Spleen (tissue), 7 donors: ENCODE data around the gene CHMP4A.

Experiments used
- POLR2A ChIP-seq, 3 donors: fragments of 450-650 bp; IDR thresholded peaks; one replicate each; pipeline ENCODE4 v1.5.1; 2017; ENCODE audit warnings: antibody characterized with exemption in 3 of 3, mild to moderate bottlenecking in 1 of 3
- POLR2AphosphoS5 ChIP-seq, 3 donors: sonication (generic); formaldehyde crosslinking; IDR thresholded peaks; one replicate each; pipeline ENCODE4 v1.5.1; 2017; ENCODE audit warnings: antibody characterized with exemption in 3 of 3
- TF ChIP-seq, protein P1 (sequence below), 11 experiments: fragments of 200-600 bp in 7 of 11; fragments of 450-650 bp in 4 of 11; sonication (generic) in 4 of 11; IDR thresholded peaks in 8 of 11; conservative IDR thresholded peaks in 3 of 11; 1 replicate in 7 of 11; 2 replicates in 4 of 11; pipeline versions ENCODE4 v1.4.0 to v1.8.0; 2016 to 2021; ENCODE audit warnings: antibody characterized with exemption in 11 of 11, inconsistent platforms in 4 of 11, mild to moderate bottlenecking in 1 of 11
- donor health status: DM: no; HTN: no; CAD: no; lungs with moderate emphysema.
- donor health status: DM: no; HTN: no; CAD: no.
- donor health status: DM: no; HTN: no; CAD: no.

DNA sequence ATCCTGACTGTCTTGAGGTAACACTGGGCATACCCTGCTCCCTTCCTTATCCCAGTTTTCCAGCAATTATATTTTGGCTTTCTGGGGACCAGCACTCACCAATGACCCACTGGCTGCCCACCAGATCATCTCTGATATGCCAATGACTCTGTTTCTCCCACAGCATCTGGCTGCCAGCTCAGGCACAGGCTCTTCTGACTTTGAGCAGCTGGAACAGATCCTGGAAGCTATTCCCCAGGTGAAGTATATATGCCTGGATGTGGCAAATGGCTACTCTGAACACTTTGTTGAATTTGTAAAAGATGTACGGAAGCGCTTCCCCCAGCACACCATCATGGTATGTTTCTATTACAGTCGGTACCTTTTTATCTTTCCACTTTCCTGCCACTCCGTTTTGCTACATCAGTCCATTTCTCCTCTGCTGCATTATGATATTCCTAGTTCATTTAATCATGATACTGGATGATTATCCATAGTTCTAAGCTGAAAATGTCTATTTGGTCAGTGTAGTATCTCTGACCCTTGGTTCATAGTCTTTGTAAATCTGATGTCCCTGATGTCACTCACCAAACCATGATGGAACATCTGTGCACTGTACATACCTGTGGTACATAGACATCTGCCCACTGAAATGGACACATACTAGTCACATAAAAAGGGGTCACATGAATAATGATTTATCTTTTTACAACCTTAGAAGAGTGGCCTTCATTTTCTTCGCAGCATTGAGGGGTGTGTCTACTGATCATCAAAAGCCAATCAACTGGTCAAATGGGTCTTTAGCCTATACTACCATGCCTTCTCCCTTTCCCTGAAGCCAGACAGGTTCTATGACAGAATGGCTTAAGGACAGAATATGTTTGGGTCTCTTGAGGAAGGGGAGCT lies 22.8 kb upstream of the CHMP4A start:
- peak in 1 of 3 donors; percentile 23 for TF ChIP-seq POLR2AphosphoS5 (IDR thresholded peaks at IDR 0.05)
- TF ChIP-seq, protein P1, sequence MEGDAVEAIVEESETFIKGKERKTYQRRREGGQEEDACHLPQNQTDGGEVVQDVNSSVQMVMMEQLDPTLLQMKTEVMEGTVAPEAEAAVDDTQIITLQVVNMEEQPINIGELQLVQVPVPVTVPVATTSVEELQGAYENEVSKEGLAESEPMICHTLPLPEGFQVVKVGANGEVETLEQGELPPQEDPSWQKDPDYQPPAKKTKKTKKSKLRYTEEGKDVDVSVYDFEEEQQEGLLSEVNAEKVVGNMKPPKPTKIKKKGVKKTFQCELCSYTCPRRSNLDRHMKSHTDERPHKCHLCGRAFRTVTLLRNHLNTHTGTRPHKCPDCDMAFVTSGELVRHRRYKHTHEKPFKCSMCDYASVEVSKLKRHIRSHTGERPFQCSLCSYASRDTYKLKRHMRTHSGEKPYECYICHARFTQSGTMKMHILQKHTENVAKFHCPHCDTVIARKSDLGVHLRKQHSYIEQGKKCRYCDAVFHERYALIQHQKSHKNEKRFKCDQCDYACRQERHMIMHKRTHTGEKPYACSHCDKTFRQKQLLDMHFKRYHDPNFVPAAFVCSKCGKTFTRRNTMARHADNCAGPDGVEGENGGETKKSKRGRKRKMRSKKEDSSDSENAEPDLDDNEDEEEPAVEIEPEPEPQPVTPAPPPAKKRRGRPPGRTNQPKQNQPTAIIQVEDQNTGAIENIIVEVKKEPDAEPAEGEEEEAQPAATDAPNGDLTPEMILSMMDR (IDR thresholded peaks at IDR 0.05 in 8 of 11, conservative IDR thresholded peaks at IDR 0.05 in 3 of 11) = no peak
- no peak for TF ChIP-seq POLR2A (IDR thresholded peaks at IDR 0.05)
